ENCODE measurements around the gene SH2D3A. TPM values are rescaled to one million over a fixed set of nuclear protein-coding genes. Genes with fewer than 3 reads are reported as not detected.
A peak's percentile ranks its signal among the peaks of the same experiment; 100 is the strongest.

Gene SH2D3A
- total RNA-seq, 1 experiment from 2014 or later = 17.9 TPM

DNA sequence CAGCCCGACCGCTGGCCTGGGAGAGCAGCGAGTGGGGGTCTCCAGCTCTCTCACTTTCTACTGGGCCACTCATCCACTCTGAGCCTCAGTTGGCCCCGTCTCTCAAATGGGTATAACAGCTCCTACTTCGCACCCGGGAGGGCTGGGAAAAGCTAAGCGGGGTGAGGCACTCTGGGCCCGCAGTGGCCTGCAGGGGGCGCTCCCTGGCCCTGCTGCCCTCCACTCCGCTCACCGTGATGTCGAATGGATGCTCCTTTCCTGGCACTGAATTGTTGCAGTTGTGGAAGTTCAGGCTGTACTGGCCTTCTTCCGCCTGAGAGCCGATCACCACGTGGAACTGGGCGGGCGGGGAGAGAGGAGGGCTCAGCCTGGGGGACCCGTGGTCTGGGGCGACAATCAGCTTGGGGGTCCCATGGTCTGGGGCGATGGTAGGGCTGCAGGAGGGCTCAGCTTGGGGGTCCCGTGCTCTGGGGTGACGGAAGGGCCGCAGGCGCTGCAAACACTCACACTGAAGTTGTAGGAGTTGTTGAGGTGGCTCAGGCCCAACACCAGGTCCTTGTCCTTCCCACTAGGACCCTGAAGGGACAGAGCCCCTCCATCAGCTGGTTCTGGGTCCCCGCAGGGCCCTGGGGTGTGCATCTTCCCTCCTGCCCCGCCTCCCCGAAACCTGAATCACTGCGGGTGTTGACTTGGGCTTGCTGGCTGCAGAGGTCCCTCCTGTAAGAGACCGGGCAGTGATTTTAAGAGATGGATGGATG is 33.7 kb downstream of the SH2D3A start:
- H2BK12ac ChIP-seq (ENCODE audit: insufficient read length, low read depth, low read length) = no peak overlapping the region
- peaks cover 2% of the 10 kb centered on the region for H4K20me1 ChIP-seq (ENCODE audit: control insufficient read depth, insufficient read depth, insufficient read length)
- Mint-ChIP-seq H3K4me1 (peaks cover 21 to 35% of the 10 kb centered on the region in 2 experiments), H3K27ac (no peak overlapping the region), H3K9me3 (no peaks in the 10 kb centered on the region), H3K27me3 (ENCODE audit: low read depth) (no peaks in the 10 kb centered on the region; the same call in 1 of the 2 replicates), H3K4me3 (no peak overlapping the region), H3K36me3 (ENCODE audit: insufficient read depth in 1 of 3, low read depth in 3 of 3) (peaks cover 5 to 16% (median 12%) of the 10 kb centered on the region in 3 experiments)
- no peak overlapping the region for H2AK5ac ChIP-seq (ENCODE audit: insufficient read length, low read length)
- H2BK20ac ChIP-seq (ENCODE audit: low read depth, low read length, poor library complexity, severe bottlenecking) = no peak overlapping the region
- H2AFZ ChIP-seq (ENCODE audit: low read length) = no peak overlapping the region
- no peak overlapping the region for H4K91ac ChIP-seq (ENCODE audit: insufficient read length, low read depth, low read length)
- no peaks in the 10 kb centered on the region for H3K79me2 ChIP-seq (ENCODE audit: insufficient read depth, low read length)
- no peak overlapping the region for H3K27ac ChIP-seq (ENCODE audit: insufficient read length, low read depth, low read length)
- H4K5ac ChIP-seq (ENCODE audit: insufficient read length, low read depth, low read length) = no peak overlapping the region
- H2BK120ac ChIP-seq (ENCODE audit: low read depth, low read length, poor library complexity, severe bottlenecking) = no peak overlapping the region
- no peaks in the 10 kb centered on the region for H3K9me3 ChIP-seq (ENCODE audit: control insufficient read depth, low read depth, low read length)
- no peak overlapping the region for H2BK15ac ChIP-seq (ENCODE audit: low read depth, low read length)
- peaks cover 14% of the 10 kb centered on the region for H3K23me2 ChIP-seq (ENCODE audit: insufficient read length, low read depth, low read length, poor library complexity, severe bottlenecking)
- H3K4me2 ChIP-seq (ENCODE audit: insufficient read depth, insufficient read length, low read length) = no peak overlapping the region
- no peak overlapping the region for H3K18ac ChIP-seq (ENCODE audit: insufficient read length, low read depth, low read length)
- H3K27me3 ChIP-seq (ENCODE audit: insufficient read depth, low read length) = no peaks in the 10 kb centered on the region
- no CpG with 5 or more reads among the region's 29 CpGs for WGBS (ENCODE audit: extremely low coverage, insufficient read length, low lambda C conversion rate)
- H3K4ac ChIP-seq (ENCODE audit: low read depth, low read length) = no peak overlapping the region
- H3K14ac ChIP-seq (ENCODE audit: insufficient read depth, low read length) = no peak overlapping the region
- no peak overlapping the region for H3K9ac ChIP-seq (ENCODE audit: extremely low read depth, insufficient read length, low read length)
- no peak for DNase-seq
- no peak overlapping the region for H3K56ac ChIP-seq (ENCODE audit: insufficient read length, low read depth, low read length)
- no peak overlapping the region for H3K23ac ChIP-seq (ENCODE audit: insufficient read length, low read depth, low read length)
- no peak overlapping the region for H3T11ph ChIP-seq (ENCODE audit: low read length)
- H3K79me1 ChIP-seq (ENCODE audit: insufficient read depth, low read depth, low read length, poor library complexity, severe bottlenecking) = no peaks in the 10 kb centered on the region
- H2BK5ac ChIP-seq (ENCODE audit: insufficient read length, low read length) = no peak overlapping the region
- peaks cover 5% of the 10 kb centered on the region; the same call in 1 of the 2 replicates for H3K4me1 ChIP-seq (ENCODE audit: insufficient read depth, low read length)
- H4K8ac ChIP-seq (replicated peaks; ENCODE audit: insufficient read length, low read depth, low read length) = no peak overlapping the region
- TF ChIP-seq, protein P1, sequence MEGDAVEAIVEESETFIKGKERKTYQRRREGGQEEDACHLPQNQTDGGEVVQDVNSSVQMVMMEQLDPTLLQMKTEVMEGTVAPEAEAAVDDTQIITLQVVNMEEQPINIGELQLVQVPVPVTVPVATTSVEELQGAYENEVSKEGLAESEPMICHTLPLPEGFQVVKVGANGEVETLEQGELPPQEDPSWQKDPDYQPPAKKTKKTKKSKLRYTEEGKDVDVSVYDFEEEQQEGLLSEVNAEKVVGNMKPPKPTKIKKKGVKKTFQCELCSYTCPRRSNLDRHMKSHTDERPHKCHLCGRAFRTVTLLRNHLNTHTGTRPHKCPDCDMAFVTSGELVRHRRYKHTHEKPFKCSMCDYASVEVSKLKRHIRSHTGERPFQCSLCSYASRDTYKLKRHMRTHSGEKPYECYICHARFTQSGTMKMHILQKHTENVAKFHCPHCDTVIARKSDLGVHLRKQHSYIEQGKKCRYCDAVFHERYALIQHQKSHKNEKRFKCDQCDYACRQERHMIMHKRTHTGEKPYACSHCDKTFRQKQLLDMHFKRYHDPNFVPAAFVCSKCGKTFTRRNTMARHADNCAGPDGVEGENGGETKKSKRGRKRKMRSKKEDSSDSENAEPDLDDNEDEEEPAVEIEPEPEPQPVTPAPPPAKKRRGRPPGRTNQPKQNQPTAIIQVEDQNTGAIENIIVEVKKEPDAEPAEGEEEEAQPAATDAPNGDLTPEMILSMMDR (conservative IDR thresholded peaks at IDR 0.05) = peak; percentile 76
